ENCODE data around the gene PTPRM.

Gene PTPRM

GRCh38 chr18:7601936-7602335 is 34.8 kb downstream of the PTPRM start:
- DNase-seq: no peak

GRCh38 chr18:7603259-7604000 is 36.3 kb downstream of the PTPRM start:
- no peak for DNase-seq

DNA sequence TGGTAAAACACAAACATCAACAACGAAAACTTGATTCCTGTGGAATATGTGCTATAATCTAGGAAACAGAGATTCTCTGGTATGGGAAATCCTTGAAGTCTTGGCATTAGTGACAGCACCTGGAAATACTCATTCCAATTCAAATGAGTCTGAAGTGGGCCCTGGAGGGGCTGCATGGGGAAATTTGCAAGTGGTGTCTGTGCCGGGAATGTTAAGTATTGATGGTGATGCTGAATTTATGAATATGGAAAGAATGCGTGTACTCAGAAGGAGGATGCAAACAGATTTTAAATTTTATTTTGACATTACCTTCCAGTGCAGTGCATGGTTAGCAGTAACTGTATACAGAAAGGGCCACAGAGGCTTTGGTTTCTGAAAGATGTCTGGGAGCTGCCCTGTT is 37.2 kb downstream of the PTPRM start:
- DNase-seq: no peak

GRCh38 chr18:7605705-7606104 is 38.6 kb downstream of the PTPRM start:
- DNase-seq: no peak

- no peak for DNase-seq
Measured at GRCh38 chr18:7607540-7608173, 40.5 kb downstream of the PTPRM start.

- DNase-seq: no peak
Measured at GRCh38 chr18:7608174-7608550, 41.0 kb downstream of the PTPRM start.

DNA sequence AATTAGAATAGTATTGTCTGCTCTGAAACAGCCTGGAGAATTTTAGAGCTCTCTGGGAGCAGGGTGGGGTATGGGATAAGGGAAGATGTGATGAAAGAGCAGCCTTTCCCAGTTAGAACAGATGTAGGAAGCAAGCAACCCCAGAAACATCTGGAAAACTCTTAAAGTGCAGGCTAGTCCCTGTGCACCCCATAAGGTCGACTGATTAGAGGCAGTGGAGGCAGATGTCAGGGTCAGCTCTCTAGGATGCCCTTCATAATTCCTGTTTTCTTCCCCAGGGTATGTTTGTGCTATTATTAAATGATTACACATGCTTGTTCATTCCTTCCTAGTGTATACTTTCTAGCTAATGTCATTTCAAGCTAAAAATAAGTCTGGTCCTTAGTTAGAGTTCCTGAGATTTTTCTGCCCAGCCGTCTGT is 41.7 kb downstream of the PTPRM start:
- DNase-seq: no peak

- DNase-seq: no peak
Measured at GRCh38 chr18:7609617-7610016, 42.5 kb downstream of the PTPRM start.

GRCh38 chr18:7614042-7614441 is 46.9 kb downstream of the PTPRM start:
- DNase-seq: no peak

- DNase-seq: no peak
Measured at GRCh38 chr18:7615840-7616239, 48.7 kb downstream of the PTPRM start.

DNA sequence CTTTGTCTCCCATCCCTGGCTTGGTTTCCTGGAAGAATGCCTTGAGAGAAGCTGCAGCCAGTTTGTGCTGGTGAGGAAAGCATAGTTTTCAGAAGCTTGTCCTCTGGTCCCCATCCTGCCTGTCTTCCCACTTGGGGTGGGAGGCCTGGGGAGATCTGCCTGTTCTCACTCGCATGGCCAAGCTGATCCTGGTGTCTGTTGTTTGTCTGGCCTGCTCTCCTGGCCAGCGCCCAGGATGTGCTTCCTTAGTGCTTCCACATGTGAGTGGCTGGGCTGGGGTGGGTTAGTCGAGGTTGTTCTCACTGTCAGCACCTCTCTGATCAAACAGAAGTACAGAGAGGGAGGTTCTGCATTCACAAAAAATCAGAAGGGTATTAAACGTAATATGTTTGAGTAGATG is 49.5 kb downstream of the PTPRM start:
- no peak for DNase-seq

DNA sequence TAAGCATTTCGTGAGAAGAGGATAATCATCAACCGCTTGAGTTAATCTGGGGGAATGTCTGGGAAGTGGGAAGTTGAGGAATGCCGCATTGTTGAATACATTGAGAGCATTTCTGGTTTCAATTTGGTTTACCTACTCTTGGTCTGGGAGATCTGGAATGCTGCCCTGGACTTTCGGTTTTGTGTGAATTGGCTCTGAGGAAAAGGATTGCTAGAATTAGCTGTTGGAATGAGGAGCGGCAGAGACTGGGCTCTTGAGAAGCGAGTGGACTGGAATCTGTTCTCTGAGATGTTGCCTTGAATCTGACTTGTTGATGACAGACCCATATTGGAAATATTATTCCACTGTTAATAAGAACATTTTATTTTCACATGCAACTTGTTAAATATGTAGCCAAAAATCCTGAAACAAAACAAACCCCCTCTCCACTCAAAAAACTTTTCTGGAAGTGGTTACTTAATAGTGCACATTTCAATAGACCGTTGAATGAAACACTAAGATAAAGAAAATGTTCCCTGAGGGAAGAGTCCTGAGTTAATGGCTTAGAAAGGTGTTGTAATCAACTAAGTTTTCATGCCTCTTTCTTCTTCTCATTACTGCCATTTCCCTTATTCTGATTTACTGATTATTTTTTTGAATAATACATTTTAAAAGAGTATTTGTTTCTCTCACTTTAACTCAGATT is 50.8 kb downstream of the PTPRM start:
- DNase-seq: no peak

DNA sequence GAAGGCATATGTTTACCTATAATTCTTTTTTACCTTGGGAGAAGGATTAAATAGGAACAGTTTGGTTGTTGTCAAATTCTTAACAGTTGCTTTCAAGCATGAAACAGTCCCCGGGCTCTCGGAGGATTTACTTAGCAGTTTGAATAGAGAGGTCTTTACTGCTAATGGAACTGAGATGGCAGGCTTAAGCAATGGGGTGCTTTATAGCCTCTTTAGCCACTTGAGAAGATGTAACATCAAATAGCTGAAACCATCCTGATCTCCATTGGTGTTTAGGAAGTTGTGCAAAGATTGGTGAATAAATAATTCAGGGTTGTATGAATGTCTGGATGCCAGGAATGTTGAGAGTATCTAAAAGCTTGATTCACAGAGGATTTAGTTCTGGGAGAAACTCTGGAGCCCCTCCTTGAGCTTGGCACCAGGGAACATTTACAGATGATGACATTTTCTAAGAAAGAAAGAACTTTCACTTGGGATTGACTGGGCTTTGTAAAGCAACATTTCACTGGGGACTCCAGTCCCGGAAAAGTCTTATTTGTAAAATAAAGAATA is 51.9 kb downstream of the PTPRM start:
- DNase-seq: no peak

- DNase-seq: no peak
Measured at GRCh38 chr18:7619676-7620075, 52.6 kb downstream of the PTPRM start.

GRCh38 chr18:7622721-7623120 is 55.6 kb downstream of the PTPRM start:
- no peak for DNase-seq

DNA sequence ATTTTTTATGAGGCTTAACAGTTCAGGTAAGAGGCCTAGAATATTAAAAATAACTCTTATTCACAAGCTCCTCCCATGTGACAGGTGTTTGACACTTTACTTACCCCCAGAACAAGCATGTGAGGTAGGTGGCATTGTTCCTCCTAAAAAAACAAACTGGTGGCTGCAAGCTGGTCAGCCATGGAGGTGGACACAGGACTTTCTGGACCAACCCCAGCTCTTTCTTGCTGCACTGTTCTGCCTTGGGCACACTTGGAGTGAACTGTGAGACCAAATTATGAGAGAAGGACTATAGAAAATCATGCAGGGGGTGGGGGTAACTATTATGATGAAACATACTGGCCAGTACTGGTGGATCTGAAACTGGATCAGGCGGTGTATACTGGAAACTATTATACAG is 56.6 kb downstream of the PTPRM start:
- DNase-seq: no peak

DNA sequence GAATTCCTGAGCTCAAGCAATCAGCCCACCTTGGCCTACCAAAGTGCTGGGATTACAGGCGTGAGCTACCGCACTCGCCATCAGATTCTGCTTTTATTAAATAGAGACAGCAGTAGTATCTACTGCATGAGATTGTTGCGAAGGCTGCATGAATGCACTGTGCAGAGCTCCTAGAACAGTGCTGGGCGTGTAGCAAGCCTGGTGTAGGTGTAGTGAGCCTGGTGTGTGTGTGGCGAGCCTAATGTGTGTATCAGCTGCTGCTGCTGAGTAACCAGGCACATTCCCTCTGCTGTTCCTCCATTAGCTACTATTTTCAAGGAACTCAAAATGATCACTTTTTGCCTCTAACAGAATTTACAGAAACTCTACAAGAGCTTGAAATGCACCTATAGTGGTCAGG is 57.6 kb downstream of the PTPRM start:
- DNase-seq: no peak

GRCh38 chr18:7626175-7626921 is 59.2 kb downstream of the PTPRM start:
- DNase-seq: no peak

DNA sequence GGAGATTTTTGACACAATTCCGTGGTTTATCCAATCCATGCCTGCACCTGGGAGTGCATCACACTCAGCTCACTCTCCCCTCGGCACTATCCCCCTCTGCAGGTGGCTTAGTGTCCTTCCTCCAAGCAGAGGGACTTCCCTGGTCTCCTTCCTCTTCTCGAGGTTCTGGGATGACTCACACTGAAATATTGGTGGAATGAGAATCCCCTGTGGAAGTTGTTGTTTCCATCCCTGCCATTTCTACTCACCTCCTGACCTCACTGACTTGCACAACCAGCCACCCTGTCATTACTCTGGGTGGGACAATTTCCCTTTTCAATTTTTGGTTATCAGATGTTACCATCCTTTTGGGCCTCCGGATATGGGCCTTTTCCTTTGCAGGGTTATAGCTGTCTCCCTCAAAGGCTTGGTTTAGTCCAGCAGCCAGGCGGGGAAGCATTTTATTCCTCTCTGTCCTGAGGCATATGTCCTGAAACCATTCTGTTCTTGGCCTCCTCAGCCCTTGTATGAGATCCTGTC is 59.9 kb downstream of the PTPRM start:
- no peak for DNase-seq

DNA sequence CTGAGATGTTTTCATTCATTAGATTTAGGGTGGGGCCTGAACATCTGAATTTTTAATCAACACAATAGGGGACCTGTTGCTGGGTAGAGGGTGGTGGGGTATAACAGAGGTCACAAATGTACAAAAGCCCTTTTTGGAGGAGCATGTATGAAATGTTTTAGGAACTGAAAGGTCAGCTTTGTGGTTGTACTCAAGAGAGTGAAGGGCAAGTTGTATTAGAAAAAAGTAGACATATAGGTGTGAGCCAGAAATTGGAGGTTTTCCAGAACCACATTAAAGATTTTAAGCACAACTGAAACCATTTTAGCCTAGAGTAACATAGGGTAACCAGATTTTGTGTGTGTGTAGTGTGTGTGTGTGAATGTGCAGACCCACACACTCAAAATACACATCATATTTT is 62.3 kb downstream of the PTPRM start:
- DNase-seq: no peak

- DNase-seq: no peak
Measured at GRCh38 chr18:7630731-7631442, 63.8 kb downstream of the PTPRM start.
